Erythroblast (primary cell): Measurements from ENCODE around the gene RALY.

Experiments used
- GATA1 ChIP-seq: IDR thresholded peaks from 2 replicates; pipeline ENCODE4 v1.6.1; 2011; ENCODE audit warnings: low read depth, mild to moderate bottlenecking, control low read depth, low read length, moderate library complexity
- POLR2A ChIP-seq: IDR thresholded peaks from 2 replicates; pipeline ENCODE4 v1.6.1; 2011; ENCODE audit warnings: mild to moderate bottlenecking, low read length

GRCh38 chr20:34096699-34097444 is 103.2 kb downstream of the RALY start:
- no peak for TF ChIP-seq GATA1
- TF ChIP-seq POLR2A: no peak
